DMS79 treated with DMSO at 0.1 percent for 48 hours (cell line): ENCODE results near the gene HDHD3.
A peak's percentile ranks its signal among the peaks of the same experiment; 100 is the strongest.
"Not testable (repeated sequence)": the region's sequence is repeated elsewhere in the genome, so short reads cannot be mapped to it uniquely, and the experiment has no call there.

Experiments used
- DNase-seq: peaks from one replicate; lab custom pipeline; 2025; lab: John Stamatoyannopoulos, UW

HDHD3 gene

GRCh38 chr9:113389451-113389850 lies 12.7 kb upstream of the HDHD3 start:
- no peak for DNase-seq

GRCh38 chr9:113388833-113389232 lies 12.0 kb upstream of the HDHD3 start:
- no peak for DNase-seq

GRCh38 chr9:113387560-113388230 lies 10.9 kb upstream of the HDHD3 start:
- DNase-seq = no peak

- no peak for DNase-seq
Measured at GRCh38 chr9:113386571-113387393, 10.0 kb upstream of the HDHD3 start.

GRCh38 chr9:113381909-113382411 lies 5.2 kb upstream of the HDHD3 start:
- DNase-seq = no peak

- DNase-seq = not testable (repeated sequence)
Measured at GRCh38 chr9:113381441-113381840, 4.7 kb upstream of the HDHD3 start.

- DNase-seq = no peak
Measured at GRCh38 chr9:113380869-113381378, 4.1 kb upstream of the HDHD3 start.

GRCh38 chr9:113379829-113380210 lies 3.0 kb upstream of the HDHD3 start:
- DNase-seq = not testable (repeated sequence)

- not testable (repeated sequence) for DNase-seq
Measured at GRCh38 chr9:113379094-113379828, 2.5 kb upstream of the HDHD3 start.

GRCh38 chr9:113375057-113376023 lies 1.4 kb downstream of the HDHD3 start:
- no peak for DNase-seq

- DNase-seq = no peak
Measured at GRCh38 chr9:113373676-113374392, 3.0 kb downstream of the HDHD3 start.

- no peak for DNase-seq
Measured at GRCh38 chr9:113373256-113373655, 3.5 kb downstream of the HDHD3 start.

GRCh38 chr9:113372059-113372458 lies 4.7 kb downstream of the HDHD3 start:
- DNase-seq = no peak

GRCh38 chr9:113370806-113371325 lies 5.9 kb downstream of the HDHD3 start:
- DNase-seq = peak; percentile 87

- no peak for DNase-seq
Measured at GRCh38 chr9:113369855-113370140, 7.0 kb downstream of the HDHD3 start.

GRCh38 chr9:113368982-113369854 lies 7.6 kb downstream of the HDHD3 start:
- DNase-seq = no peak

- no peak for DNase-seq
Measured at GRCh38 chr9:113368348-113368981, 8.3 kb downstream of the HDHD3 start.

GRCh38 chr9:113365652-113366051 lies 11.1 kb downstream of the HDHD3 start:
- DNase-seq = not testable (repeated sequence)

- no peak for DNase-seq
Measured at GRCh38 chr9:113364951-113365350, 11.8 kb downstream of the HDHD3 start.
